ENCODE measurements around the gene ANKMY1. TPM values are rescaled to one million over a fixed set of nuclear protein-coding genes. Genes with fewer than 3 reads are reported as not detected.

ANKMY1 gene
- polyA plus RNA-seq, 1 donor from 2014 or later, result 18.4 TPM

GRCh38 chr2:240510513-240511210 lies 47.1 kb downstream of the ANKMY1 start:
- Mint-ChIP-seq H3K27ac (no peak overlapping the region), H3K27me3 (no peaks in the 10 kb centered on the region), H3K36me3 (peaks cover 5% of the 10 kb centered on the region), H3K9me3 (no peaks in the 10 kb centered on the region), H3K4me3 (no peak overlapping the region), H3K4me1 (peaks cover 4 to 8% (median 6%) of the 10 kb centered on the region in 3 donors)

- no peaks in the 10 kb centered on the region for H3K9me3 Mint-ChIP-seq
- no peak overlapping the region for H3K4me3 Mint-ChIP-seq
- H3K36me3 Mint-ChIP-seq, result peaks cover 6% of the 10 kb centered on the region
- H3K27ac Mint-ChIP-seq, result no peak overlapping the region
- H3K4me1 Mint-ChIP-seq, result peaks cover 4 to 8% (median 6%) of the 10 kb centered on the region in 3 donors
- H3K27me3 Mint-ChIP-seq, result no peaks in the 10 kb centered on the region
Observed at GRCh38 chr2:240509667-240510512, 47.9 kb downstream of the ANKMY1 start.

- H3K27ac Mint-ChIP-seq, result no peak overlapping the region
- peaks cover 9% of the 10 kb centered on the region for H3K36me3 Mint-ChIP-seq
- H3K27me3 Mint-ChIP-seq, result no peaks in the 10 kb centered on the region
- no peak overlapping the region for H3K4me3 Mint-ChIP-seq
- peaks cover 2 to 3% (median 3%) of the 10 kb centered on the region in 3 donors for H3K4me1 Mint-ChIP-seq
- no peaks in the 10 kb centered on the region for H3K9me3 Mint-ChIP-seq
Observed at GRCh38 chr2:240508832-240509545, 48.8 kb downstream of the ANKMY1 start.

GRCh38 chr2:240507778-240508251 lies 50.0 kb downstream of the ANKMY1 start:
- Mint-ChIP-seq H3K9me3 (no peaks in the 10 kb centered on the region), H3K27me3 (no peaks in the 10 kb centered on the region), H3K36me3 (peaks cover 9% of the 10 kb centered on the region), H3K4me1 (no peaks in the 10 kb centered on the region), H3K4me3 (no peak overlapping the region), H3K27ac (no peak overlapping the region)

- H3K4me3 Mint-ChIP-seq, result no peak overlapping the region
- H3K27me3 Mint-ChIP-seq, result no peaks in the 10 kb centered on the region
- no peaks in the 10 kb centered on the region for H3K4me1 Mint-ChIP-seq
- peaks cover 10% of the 10 kb centered on the region for H3K36me3 Mint-ChIP-seq
- no peaks in the 10 kb centered on the region for H3K9me3 Mint-ChIP-seq
- no peak overlapping the region for H3K27ac Mint-ChIP-seq
Observed at GRCh38 chr2:240507060-240507777, 50.6 kb downstream of the ANKMY1 start.

- Mint-ChIP-seq H3K9me3 (no peaks in the 10 kb centered on the region), H3K36me3 (peaks cover 10% of the 10 kb centered on the region), H3K4me1 (no peaks in the 10 kb centered on the region), H3K27ac (no peak overlapping the region), H3K4me3 (no peak overlapping the region), H3K27me3 (no peaks in the 10 kb centered on the region)
Observed at GRCh38 chr2:240506406-240507059, 51.3 kb downstream of the ANKMY1 start.

- Mint-ChIP-seq H3K27ac (no peak overlapping the region), H3K4me3 (no peak overlapping the region), H3K27me3 (no peaks in the 10 kb centered on the region), H3K4me1 (no peaks in the 10 kb centered on the region), H3K36me3 (peaks cover 10% of the 10 kb centered on the region), H3K9me3 (no peaks in the 10 kb centered on the region)
Observed at GRCh38 chr2:240505910-240506309, 51.9 kb downstream of the ANKMY1 start.

GRCh38 chr2:240503848-240504247 lies 53.9 kb downstream of the ANKMY1 start:
- peaks cover 9% of the 10 kb centered on the region for H3K36me3 Mint-ChIP-seq

GRCh38 chr2:240503375-240503774 lies 54.4 kb downstream of the ANKMY1 start:
- H3K4me1 Mint-ChIP-seq, result no peaks in the 10 kb centered on the region
- no peaks in the 10 kb centered on the region for H3K9me3 Mint-ChIP-seq
- no peak overlapping the region for H3K27ac Mint-ChIP-seq
- H3K27me3 Mint-ChIP-seq, result no peaks in the 10 kb centered on the region
- peaks cover 7% of the 10 kb centered on the region for H3K36me3 Mint-ChIP-seq
- H3K4me3 Mint-ChIP-seq, result no peak overlapping the region

More at GRCh38 chr2:240503848-240504247, 53.9 kb downstream of the ANKMY1 start:
- Mint-ChIP-seq H3K4me3 (no peak overlapping the region), H3K27me3 (no peaks in the 10 kb centered on the region), H3K27ac (no peak overlapping the region), H3K4me1 (no peaks in the 10 kb centered on the region), H3K9me3 (no peaks in the 10 kb centered on the region)

- no peak overlapping the region for H3K27ac Mint-ChIP-seq
Observed at GRCh38 chr2:240502430-240503121, 55.2 kb downstream of the ANKMY1 start.

GRCh38 chr2:240502059-240502429 lies 55.7 kb downstream of the ANKMY1 start:
- H3K9me3 Mint-ChIP-seq, result no peaks in the 10 kb centered on the region
- H3K4me1 Mint-ChIP-seq, result no peaks in the 10 kb centered on the region
- H3K36me3 Mint-ChIP-seq, result peaks cover 14% of the 10 kb centered on the region
- H3K4me3 Mint-ChIP-seq, result no peak overlapping the region
- no peaks in the 10 kb centered on the region for H3K27me3 Mint-ChIP-seq
- H3K27ac Mint-ChIP-seq, result no peak overlapping the region

More at GRCh38 chr2:240502430-240503121, 55.2 kb downstream of the ANKMY1 start:
- no peaks in the 10 kb centered on the region for H3K4me1 Mint-ChIP-seq
- no peak overlapping the region for H3K4me3 Mint-ChIP-seq
- H3K27me3 Mint-ChIP-seq, result no peaks in the 10 kb centered on the region
- peaks cover 11% of the 10 kb centered on the region for H3K36me3 Mint-ChIP-seq
- H3K9me3 Mint-ChIP-seq, result no peaks in the 10 kb centered on the region

- Mint-ChIP-seq H3K27me3 (no peaks in the 10 kb centered on the region), H3K36me3 (peaks cover 16% of the 10 kb centered on the region), H3K27ac (no peak overlapping the region), H3K4me1 (no peaks in the 10 kb centered on the region), H3K4me3 (no peak overlapping the region), H3K9me3 (no peaks in the 10 kb centered on the region)
Observed at GRCh38 chr2:240501531-240501991, 56.2 kb downstream of the ANKMY1 start.

- Mint-ChIP-seq H3K9me3 (peaks cover 0 to under 1% (median 0%) of the 10 kb centered on the region in 3 donors), H3K4me3 (no peak overlapping the region), H3K4me1 (no peaks in the 10 kb centered on the region), H3K27ac (no peak overlapping the region), H3K27me3 (no peaks in the 10 kb centered on the region), H3K36me3 (peaks cover 20% of the 10 kb centered on the region)
Observed at GRCh38 chr2:240500561-240501423, 57.0 kb downstream of the ANKMY1 start.
